Fibroblast of skin of back (primary cell): ENCODE results near the gene ATG5. TPM values are rescaled to one million over a fixed set of nuclear protein-coding genes. Genes with fewer than 3 reads are reported as not detected.

Source experiments
- DNase-seq: peaks from one replicate; pipeline ENCODE4 v3.0.0-alpha.2; 2013
- polyA plus RNA-seq, 2 experiments: library from polyadenylated mRNA; unstranded; fragments of 120-200 nt; gene quantifications; one replicate each; pipeline ENCODE4 v1.2.1, GENCODE V29; 2013; ENCODE audit not compliant: insufficient read length in 2 of 2

Gene ATG5
- 31.2 TPM for polyA plus RNA-seq (2013, experiment 1 of 2; ENCODE audit: insufficient read length)
- 23.9 TPM for polyA plus RNA-seq (2013, experiment 2 of 2; ENCODE audit: insufficient read length)

DNA sequence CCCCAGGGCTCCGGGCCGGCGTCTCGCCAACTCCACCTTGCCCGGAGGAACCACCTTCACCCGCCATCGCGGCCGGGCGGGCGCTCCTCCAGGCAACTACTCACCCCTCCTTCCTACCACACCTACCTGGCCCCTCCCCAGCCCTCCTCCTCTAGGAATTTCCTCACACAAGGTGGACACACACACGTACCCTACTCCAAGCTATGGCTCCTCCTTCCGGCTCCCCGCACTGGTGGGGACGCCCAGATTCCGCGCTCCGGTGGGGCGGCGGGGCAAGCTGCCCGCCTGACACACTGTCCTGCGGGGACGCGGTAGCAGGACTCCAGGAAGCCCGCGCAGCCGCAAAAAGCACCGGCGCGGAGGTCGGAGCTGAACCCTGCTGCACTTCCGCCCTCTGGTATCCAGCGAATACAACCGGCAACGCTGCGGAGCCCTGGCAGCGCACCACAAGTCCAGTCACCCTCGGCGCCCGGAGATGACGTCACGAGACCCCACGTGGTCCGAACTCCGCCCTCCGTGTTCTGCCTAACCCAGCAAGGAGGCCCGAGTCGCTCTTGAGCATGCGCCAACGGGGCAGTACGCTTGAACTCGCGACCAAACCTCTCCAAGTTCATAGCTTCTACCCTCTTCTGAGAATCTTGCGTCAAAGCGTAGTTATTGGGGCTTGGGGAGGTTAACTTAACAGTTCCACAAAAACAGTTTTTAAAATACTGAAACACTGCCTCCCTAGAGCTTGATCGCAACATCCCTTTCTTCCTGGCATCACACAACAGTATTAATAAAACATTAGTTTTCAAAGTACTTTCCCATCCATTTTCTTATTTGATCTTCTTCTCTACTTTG, at the start of gene ATG5:
TSS of gene ATG5 (minus strand) at position 425 of the 843 bp plus-strand sequence. CDS start 9,552 bp downstream, outside the sequence.
- peak; percentile 98 for DNase-seq

DNA sequence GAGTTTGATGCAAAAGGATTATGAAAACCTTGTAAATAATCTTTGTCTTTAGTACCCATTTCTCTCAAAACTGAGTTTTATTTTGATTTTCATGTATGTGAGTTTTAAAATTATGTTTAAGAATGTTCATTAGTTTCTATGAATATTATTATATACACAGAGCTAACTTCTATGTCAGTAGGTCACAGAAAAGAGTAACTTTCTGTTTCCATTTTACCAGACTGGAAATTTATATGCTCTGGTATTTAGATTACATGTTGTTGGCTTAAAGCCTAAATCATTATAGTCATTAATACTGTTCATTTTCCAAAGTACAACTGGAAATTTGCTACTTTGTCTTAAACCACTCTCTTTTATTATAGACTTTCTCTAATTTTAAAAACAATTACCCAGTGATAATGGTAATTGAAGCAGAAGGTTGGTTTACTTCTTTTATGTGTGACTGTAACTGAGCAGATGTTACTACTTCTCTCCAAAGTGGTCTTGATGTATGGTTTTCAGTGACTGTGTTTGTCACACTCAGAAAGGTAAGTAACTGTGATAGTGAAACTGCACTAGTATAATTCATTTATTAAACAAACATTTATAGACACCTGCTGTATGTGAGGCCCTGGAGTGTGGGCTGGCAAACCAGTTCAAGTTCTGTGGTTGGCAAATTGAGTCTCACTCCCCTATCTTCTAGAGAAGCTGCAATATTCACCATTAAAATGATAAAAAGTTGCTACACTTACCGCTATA, 48.1 kb upstream of the ATG5 start:
- DNase-seq: no peak

DNA sequence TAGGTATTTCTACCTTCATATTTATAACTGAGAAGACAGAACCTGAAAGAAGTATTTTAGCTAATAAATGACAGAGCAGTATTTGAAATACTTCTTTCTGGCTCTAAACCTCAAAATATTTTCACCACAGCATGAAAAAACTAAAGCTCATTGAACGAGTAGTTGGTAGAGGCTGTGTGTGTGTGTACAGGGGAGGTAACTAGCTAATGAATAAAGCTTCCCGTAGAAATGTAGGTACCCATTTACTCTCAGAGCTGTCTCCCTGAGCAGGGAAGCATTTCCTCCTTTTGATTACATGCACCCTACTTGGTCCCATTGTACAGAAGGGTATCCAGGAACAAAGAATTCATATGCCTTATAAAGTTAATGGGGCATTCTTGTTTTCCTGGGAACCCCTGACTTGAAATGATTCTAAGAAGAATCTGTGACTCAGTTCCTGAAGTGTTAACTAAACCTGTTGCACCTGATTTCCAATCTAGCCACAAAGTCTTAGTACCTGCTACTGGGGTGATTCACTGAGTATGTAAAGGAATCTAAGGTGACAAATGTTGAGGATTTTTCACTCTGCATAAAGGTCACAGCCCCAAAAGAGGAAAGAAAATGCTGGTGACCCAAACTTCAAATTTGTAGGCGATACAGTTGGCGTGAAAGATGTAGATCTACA, 47.4 kb upstream of the ATG5 start:
- DNase-seq: no peak

DNA sequence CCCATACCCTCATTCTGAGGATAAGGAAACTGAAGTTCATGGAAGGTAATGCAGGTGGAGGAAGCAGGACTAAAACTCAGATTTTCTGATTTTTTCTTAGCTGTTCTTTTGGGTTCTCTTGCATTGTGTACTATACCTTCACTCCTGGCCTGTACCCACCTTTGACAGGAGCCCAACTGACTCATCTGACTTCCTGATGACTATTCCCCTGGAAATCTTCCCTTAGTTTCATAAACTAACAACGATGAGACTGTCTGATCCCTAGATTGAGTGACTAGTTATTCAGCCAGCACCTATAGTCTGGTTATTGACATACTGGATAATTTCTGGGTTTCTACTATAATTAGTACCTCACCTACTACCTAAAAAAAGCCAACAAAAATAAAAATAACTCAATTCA, 45.1 kb upstream of the ATG5 start:
- DNase-seq: no peak

DNA sequence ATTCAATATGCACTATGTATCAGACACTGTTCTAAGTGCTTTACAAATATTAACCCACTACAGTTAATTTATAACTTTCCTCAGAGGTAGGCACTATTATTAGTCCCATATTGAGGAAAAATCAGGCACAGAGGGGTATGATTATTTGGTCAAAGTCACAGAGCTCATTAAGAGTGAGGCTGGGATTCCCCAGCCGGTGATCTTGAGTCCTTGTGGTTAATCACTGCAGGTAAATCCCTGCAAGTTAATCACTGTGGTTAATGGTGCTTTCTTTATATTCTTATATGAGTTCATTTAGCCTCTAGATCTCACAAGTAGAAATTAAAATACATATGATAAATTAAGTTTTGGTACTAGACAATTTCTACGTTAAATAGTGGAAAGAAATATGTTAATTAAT, 44.2 kb upstream of the ATG5 start:
- DNase-seq: no peak

DNA sequence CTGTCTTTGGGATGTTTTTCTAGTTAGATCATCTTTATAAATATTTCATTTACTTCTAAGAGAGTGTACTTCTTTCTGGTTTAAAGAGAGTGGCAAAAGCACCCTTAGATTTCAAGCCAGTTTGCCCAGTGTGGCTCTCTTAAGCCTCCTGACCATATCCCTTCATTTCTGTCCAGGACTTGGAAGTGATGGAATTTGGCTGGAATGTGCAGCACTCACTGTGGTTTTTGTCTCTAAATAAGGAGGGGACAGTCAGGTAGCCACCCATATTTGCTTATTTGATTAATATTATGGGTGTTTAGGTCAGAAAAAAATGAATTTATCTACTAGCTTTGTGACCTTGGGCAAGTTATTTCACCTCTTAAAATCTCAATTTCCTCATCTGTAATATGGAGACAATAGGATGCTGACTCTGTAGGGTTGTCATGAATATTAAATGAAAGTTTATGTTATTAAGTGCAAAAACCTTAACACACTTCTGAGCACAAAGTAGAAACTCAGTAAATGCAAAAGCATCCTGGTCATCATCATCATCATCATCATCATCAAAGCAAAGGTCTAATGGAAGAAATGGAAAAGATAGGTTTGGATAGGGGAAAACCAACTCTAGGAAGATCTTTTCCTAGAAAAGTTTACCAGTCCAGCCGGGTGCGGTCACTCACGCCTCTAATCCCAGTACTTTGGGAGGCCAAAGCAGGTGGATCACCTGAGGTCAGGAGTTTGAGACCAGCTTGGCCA, 38.0 kb upstream of the ATG5 start:
- DNase-seq: peak; percentile 24

DNA sequence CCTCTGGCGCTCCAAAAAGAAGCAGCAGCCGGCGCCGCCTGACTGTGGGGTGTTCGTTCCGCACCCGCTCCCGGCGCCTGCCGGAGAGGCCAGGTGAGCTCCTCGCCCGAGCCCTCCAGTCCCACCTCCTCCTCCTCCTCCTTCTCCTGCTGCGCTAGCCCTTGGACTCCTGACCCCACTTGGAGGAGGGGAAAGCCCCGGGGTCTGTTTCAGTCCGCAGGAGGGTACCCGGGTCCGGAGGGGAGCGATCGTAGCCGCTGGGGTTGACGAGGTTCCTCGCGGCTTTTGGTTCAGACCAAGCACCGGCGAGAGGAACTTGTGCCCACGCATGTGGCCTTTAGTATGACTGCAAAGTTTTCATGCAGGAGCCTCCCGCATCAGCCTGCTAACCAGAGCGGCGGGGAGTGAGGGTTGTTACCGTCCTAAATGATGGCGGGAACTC, 35.5 kb upstream of the ATG5 start:
- DNase-seq: no peak

DNA sequence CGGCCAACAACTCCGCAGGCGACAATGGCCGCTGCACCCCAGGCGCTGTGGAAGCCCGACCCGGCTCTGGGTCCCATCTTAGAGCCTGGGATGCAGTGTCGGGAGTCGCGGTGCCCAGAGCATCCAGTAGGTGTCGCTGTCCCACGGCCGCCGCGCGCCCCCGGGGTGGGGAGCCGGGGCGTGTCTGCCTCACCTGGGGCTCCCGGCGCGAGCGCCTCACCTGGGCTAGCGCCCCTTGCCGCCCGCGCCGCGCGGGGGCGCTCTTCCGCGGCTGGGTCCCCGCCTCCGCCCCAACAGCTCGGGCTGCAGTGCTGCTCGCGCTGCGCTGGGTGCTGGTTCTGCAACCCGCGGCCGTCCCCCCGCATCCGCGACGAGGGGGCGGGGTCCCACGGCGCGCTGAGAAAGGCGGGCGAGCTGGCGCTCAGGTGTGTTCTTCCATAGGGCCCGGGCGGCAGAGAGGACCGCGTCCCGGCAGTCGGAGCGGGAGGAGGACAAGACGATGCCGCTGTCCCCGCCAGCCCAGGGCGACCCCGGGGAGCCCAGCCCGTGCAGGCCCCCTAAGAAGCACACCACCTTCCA, 34.9 kb upstream of the ATG5 start, which contains the start of gene CRYBG1:
TSS of gene CRYBG1 (plus strand) at position 308 of the 579 bp plus-strand sequence. CDS start at position 500, 192 bp downstream.
- peak; percentile 32 for DNase-seq

DNA sequence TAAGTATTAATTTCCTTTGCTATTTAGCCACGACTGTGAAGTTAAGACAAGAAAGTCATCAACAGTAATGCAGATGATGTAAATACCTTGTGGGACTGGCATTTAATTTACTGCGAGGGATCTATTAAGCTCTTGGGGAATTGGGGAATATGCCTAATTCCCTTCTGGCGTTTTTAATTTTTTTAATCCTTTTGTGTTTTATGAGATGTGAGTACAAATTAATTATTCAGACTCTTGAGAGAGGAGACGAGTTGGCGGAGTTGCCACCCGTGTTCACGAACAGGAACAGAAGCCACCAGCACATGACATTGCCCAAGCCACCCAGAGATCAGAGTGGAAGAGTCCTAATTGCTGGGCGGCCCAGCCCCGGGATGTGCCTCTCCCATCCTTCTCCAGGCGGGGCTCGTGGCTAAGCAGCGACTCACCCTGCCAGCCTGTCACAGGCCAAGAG, 34.4 kb upstream of the ATG5 start:
- DNase-seq: no peak

DNA sequence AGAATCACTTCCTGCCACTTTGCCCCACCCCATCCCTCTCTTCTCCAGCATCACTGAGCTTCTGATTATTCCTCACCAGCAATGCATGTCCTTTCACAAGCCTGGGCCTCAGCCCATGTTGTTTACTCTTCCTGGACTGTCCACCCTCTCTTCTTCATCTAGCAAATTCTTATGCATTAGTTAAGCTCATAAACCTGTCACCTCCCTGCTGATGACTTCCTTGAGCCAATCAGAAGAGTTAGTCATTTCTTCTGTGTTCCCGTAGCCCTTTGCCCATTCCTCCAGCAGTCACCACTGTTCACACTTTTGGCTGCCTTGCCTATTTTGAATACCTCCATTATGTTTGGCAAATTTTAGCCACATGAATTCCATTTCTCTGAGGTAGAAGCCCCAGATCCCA, 30.8 kb upstream of the ATG5 start:
- DNase-seq: no peak

DNA sequence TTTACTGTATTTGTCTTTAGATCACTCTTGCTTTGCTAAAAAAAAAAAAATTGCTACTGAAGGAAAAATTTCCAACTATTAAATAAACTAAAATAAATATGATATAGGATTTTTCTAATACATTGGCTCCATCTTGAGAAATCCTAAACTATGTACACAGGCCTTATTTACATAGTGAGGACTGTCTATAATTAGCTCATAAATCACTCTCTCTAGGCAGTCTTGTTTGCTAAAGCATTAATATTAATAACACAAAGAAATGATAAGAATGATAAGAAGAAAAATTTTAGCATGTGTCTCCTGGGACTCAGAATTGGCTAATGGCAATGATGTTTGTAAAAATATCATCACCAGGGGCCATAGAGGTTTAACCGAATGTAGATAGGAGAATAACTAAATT, 21.7 kb upstream of the ATG5 start:
- no peak for DNase-seq

DNA sequence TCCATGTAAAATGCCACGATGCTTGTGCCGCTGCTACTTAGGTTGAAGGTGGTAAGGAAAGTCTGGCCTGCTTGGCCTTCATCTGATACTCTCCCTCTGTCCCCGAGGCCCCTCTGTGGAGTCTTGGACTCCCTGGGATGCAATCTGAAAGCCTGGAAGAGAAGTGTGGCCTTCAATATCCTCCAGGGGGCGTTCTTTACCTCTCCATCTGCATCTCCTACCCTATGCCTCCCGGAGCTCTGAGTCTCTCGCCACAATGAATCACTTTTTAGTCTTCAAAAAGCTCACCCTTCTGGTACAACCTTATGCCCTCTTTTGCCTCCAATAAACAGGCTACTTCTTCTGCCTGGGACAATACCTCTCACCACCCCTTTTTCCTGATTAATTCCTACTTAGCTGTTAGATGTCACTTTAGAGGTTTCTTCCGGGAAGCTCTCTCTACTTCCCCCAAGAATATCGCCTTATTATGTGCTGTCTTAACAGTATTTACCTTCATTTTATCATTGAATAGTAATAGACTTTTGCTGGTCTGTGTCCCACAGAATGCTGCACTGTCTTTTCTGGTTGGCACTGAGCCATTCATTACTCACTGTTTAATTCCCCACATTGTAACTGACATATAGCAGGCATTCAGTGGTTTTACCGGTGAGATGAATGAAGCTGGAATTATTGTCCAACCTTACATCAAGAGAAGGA, 13.9 kb upstream of the ATG5 start:
- DNase-seq: peak; percentile 78

DNA sequence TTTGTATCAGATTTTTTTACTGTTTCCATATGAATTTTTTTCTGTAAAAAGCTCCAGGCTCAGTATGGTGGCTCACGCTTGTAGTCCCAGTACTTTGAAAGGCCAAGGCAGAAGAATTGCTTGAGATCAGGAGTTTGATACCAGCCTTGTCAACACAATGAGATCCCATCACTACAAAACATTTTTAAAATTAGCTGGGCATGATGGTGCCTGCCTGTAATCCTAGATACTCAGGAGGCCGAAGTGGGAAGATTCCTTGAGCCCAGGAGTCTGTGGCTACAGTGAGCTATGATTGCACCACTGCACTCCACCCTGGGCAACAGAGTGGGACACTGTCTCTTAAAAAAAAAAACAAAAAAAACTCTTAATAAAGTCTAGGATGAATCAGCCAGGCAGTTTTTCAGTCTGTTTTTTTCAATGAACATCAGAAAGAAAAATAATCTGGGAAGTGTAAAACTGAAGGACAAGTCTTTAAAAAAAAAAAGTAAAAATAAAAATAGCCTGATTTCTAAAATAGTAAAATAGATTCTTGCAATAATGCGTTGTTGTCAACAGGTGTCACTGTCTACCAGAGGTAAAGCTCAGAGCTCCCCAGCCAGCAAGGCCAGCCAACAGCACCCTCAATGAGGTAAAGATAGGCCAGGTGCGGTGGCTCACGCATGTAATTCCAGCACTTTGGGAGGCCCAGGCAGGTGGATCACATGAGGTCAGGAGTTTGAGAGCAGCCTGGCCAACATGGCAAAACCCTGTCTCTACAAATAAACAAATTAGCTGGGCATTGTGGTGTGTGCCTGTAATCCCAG, 9.3 kb upstream of the ATG5 start:
- peak; percentile 47 for DNase-seq

DNA sequence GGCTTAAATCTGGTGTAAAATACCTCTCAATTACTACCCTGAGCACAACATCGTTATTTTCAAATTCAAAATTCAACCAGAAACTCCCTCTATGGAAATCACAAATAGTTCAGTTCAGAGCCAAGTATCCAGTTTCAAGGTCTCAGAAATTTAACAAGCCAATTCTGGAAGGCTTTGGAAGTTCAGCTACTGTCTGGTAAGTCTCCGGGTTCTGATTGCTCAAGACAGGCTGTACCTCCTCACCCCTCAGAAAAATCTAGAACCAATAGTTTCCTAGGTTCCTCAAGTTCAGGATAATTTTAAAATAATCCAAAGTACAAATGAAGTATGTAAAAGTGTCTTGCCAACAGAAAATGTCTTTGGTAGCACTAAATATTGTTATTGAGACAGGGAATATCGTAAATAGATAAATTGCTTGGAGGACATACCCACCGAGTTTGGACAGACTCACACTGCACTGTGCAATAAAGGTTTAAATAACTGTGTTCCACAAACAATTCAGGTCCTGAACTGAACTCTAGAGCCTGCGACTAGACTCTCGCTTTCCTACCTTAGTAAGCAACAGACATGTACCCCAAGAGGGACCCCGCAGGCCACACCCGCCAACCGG, 729 bp downstream of the ATG5 start:
- peak; percentile 5 for DNase-seq

DNA sequence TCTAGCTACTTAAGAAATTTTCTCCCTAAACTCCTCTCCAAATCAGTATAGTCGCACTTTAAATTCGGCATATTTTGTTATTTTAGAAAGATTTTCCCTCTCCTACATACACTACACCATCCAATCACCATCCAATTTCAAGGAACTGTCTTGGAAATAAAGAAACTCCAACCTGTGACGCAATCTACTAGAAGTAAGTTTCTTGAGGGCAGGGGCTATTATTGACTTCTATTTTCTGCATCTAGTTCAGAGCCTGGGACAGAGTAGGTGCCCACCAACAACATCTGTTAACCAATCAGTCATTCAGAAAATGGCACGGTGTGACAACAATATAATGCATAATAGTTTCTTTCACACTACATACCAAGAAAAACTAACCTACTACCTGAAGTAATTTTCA, 3.6 kb downstream of the ATG5 start:
- no peak for DNase-seq

DNA sequence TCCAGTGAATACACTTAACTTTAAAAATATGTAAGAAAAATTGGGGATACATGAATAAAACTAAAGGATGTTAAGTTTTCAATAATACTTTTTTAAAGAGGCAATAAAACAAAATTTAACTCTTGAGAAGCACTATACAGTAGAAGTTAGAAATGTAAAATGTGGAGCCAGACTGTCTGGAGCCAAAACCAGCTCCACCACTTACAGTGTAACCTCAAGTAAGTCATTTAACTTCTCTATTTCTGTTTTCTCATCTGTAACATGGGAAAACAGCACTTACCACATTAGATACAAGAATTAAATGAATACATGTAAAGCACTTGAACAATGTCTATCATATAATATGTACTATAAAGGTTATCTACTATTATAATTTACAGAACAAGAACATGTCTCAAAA, 6.7 kb downstream of the ATG5 start:
- no peak for DNase-seq

DNA sequence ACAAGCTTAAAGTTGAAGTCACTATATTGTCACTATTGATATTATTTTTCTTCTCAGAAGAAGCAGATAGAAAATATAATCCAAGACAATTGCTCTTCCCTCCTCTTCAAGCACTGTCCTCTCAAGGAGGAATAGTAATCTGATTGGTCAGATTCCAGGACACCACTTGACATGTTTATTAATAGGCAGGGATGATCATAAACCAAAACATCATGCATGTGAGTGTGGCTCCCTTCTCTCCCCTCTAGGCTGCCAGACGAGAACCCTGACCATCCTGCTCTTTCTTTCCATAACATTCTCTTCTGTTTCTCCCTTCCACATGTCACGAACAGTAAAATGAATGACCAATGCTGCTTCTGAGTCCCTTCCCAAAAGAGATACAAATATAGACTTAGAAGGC, 7.5 kb downstream of the ATG5 start:
- no peak for DNase-seq

DNA sequence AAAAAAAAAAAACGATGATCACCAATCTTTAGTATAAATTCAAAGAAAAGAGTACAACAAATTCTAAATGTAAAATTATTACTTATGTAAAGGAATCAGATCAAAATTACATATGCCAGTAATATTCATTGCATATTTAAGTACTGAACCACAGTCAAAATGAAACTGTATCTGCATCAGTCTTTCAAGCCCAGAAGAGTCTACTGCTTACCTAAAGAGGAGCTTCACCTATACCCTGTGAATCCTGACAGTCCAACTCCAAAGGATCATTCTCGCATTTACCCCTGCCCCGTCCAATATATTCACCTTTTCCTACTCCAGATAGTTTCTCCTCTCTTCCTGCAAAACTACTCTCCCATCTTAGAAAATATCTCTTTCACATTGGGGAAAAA, 9.2 kb downstream of the ATG5 start:
- no peak for DNase-seq

DNA sequence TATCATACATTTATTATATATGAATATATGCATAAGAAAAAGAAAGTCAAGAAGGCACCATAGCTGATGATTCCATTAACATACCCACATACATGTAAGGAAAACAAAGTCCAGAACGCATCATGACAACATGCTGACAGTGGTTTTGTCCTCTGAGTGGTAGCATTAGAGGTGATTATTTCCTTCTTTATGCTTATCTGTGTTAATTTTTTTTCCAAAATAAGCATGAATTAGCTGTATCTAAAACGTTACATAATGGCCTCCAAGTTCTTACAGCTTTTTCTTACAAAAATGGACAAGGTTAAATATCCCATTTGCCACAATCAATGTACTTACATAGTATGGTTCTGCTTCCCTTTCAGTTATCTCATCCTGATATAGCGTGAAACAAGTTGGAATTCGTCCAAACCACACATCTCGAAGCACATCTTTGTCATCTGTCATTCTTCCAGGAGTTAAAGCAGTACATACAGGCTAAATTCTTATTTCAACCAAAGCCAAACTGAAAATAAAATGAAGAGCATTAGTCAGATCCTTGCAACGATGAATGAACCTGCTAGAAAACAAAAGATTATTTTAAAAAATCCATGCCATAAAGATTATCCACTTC, 9.7 kb downstream of the ATG5 start:
- DNase-seq: no peak
